Measurements from ENCODE around the gene TMEM217. TPM values are rescaled to one million over a fixed set of nuclear protein-coding genes. Genes with fewer than 3 reads are reported as not detected.

TMEM217 gene
- total and polyA plus RNA-seq, 7 donors, result 0.55 to 5.3 (median 0.80) TPM; not detected in 1

DNA sequence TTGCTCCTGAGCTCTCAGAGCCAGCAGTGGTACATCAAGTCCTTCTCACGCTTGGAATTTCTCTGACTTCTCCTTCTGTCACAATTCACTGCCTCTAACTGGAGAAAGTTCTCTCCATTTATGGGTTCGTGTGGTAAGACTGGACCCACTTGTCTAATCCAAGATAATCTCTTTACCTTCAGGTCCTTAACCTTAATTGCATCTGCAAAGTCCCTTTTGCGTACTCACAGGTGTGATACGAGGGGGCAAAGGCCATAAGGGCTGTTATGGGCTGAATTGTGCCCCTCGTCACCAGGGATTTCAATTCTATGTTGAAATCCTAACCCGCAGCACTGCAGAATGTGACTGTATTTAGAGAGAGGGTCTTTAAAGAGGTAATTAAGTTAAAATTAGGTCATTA, 27.8 kb downstream of the TMEM217 start:
- WGBS, 2 donors, result 78 to 92% methylated on average over 6 of the region's 6 CpGs
- no peaks in the 10 kb centered on the region for H3K4me1 ChIP-seq
- H3K36me3 ChIP-seq, result no peaks in the 10 kb centered on the region
- TF ChIP-seq POLR2AphosphoS5 (IDR thresholded peaks at IDR 0.05) (no peak), POLR2A (IDR thresholded peaks at IDR 0.05) (no peak), EP300 (IDR thresholded peaks at IDR 0.05) (no peak)
- TF ChIP-seq, protein P1, sequence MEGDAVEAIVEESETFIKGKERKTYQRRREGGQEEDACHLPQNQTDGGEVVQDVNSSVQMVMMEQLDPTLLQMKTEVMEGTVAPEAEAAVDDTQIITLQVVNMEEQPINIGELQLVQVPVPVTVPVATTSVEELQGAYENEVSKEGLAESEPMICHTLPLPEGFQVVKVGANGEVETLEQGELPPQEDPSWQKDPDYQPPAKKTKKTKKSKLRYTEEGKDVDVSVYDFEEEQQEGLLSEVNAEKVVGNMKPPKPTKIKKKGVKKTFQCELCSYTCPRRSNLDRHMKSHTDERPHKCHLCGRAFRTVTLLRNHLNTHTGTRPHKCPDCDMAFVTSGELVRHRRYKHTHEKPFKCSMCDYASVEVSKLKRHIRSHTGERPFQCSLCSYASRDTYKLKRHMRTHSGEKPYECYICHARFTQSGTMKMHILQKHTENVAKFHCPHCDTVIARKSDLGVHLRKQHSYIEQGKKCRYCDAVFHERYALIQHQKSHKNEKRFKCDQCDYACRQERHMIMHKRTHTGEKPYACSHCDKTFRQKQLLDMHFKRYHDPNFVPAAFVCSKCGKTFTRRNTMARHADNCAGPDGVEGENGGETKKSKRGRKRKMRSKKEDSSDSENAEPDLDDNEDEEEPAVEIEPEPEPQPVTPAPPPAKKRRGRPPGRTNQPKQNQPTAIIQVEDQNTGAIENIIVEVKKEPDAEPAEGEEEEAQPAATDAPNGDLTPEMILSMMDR (IDR thresholded peaks at IDR 0.05), result no peak
- H3K27ac ChIP-seq, result no peak overlapping the region
- no peaks in the 10 kb centered on the region for H3K9me3 ChIP-seq
- intact Hi-C loops (cut with DNase I), result no loop called here
- DNase-seq, result no peak
- no peak overlapping the region for H3K4me3 ChIP-seq
- H3K27me3 ChIP-seq, result no peaks in the 10 kb centered on the region

DNA sequence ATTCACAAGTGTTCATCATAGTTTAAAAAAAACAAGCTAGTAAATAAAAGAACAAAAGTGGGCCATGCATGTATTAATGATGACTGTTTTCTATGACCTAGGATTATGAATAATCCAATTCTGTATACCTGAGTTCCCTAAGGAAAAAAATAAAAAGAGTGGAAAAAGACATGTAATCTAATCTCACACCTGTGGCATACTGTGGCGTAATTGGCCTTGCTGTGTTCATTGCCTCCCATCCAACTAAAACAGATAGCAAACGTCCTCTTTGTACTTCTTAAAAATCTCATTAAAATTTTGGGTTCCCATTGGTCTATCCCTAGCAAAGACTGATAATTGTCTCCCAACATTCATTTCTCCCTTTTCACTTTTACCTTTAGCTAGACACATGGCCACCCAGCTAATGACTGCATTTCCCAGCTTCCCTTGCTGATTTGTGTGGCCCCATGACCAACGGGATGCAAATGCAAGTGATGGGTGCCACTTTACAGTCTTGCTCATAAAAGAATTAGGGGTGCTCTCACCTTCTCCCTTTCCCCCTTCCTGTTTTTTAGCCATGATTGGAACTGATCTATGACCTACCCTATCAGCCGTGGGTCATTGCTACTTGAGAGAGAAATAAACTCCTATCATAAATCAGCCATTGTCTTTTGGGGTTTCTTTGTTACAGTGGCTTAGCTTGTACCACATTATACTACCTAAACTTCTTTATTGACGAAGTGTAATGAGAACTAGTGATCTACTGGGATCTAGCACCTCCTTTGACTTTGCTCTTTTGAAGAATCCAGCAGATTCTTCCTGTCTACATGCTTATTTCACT, 32.4 kb downstream of the TMEM217 start:
- TF ChIP-seq POLR2A (IDR thresholded peaks at IDR 0.05) (no peak), EP300 (IDR thresholded peaks at IDR 0.05) (no peak), POLR2AphosphoS5 (IDR thresholded peaks at IDR 0.05) (no peak)
- TF ChIP-seq, protein P1 (IDR thresholded peaks at IDR 0.05), result no peak
- Histone ChIP-seq H3K4me1 (peaks cover 0 to 13% (median 9%) of the 10 kb centered on the region in 4 donors), H3K9me3 (no peaks in the 10 kb centered on the region), H3K36me3 (no peaks in the 10 kb centered on the region), H3K27me3 (no peaks in the 10 kb centered on the region), H3K4me3 (no peak overlapping the region), H3K27ac (no peak overlapping the region)
- intact Hi-C loops (cut with DNase I), result no loop called here
- WGBS, 2 donors, result 79 to 84% methylated on average over 5 of the region's 5 CpGs
- no peak for DNase-seq

DNA sequence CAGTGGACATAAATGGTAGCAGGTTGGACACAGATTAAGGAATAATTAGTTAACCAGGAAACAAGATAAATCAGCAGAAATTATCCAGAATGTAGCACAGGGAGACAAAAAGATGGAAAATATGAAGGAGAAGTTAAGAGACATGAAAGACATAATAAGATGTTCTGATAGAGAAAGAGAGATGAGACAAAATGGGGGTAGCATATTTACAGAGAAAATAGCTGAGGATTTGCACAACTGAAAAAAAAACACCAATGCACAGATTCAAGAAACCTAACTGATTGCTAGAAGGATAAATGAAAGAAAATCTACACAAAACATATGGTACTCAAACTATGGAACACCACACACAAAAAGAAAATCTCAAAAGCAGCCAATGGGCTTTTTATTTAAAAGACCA, 35.0 kb downstream of the TMEM217 start:
- no peaks in the 10 kb centered on the region for H3K9me3 ChIP-seq
- no peak for TF ChIP-seq POLR2AphosphoS5 (IDR thresholded peaks at IDR 0.05)
- TF ChIP-seq, protein P1 (IDR thresholded peaks at IDR 0.05), result no peak
- no peak for TF ChIP-seq EP300 (IDR thresholded peaks at IDR 0.05)
- TF ChIP-seq POLR2A (IDR thresholded peaks at IDR 0.05), result no peak
- intact Hi-C loops (cut with DNase I), result no loop called here
- H3K36me3 ChIP-seq, result no peaks in the 10 kb centered on the region
- no peaks in the 10 kb centered on the region for H3K27me3 ChIP-seq
- DNase-seq, result no peak
- H3K4me1 ChIP-seq, result peaks cover 0 to 13% (median 9%) of the 10 kb centered on the region in 4 donors
- peak overlapping the region in 3 of 4 donors; percentile 52 to 65 (median 58) for H3K4me3 ChIP-seq
- peak overlapping the region in 1 of 4 donors; percentile 48 for H3K27ac ChIP-seq

DNA sequence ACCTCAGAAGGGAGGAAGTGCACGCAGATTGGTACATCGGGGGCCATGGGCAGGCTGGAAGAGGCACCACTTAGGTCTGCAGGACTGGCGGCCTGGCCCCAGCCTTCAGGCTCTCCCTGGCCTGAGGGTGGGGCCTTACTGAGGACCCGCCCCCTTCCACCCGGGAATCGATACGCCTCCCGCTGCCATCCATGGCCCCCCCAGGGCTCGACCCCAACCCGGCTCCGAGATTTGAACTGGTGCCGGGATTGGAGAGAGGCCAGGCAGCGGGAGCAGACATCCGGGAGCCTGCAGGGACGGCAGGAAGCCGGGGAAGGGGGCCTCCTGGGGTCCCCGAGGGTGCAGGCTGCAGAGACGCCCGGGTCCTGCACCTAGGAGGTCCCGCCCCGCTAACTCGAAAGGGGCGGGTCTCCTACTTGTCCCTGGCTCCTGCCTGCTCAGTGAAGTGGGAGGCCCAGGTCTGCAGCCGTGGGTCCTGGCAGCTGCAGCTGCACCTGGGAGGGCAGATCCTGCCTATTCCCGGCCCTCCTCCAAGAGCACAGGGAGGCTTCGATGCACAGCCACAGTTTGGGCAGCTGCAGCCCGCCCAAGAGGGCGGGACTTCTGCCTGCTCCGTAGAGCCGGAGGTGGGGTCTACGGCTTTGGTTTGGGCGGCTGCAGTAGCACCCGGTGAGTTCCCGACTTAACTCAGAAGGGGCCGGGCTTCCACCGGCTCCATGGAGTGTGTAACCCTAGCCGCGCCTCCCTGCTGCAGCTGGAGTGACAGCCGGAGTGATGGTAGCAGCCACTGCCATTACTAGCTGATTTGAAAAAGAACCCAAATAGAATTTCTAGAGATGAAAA, 35.6 kb downstream of the TMEM217 start:
- TF ChIP-seq EP300 (IDR thresholded peaks at IDR 0.05) (no peak), POLR2AphosphoS5 (IDR thresholded peaks at IDR 0.05) (no peak), POLR2A (IDR thresholded peaks at IDR 0.05) (no peak)
- TF ChIP-seq, protein P1 (IDR thresholded peaks at IDR 0.05), result no peak
- 0 to 1% methylated on average over 39 of the region's 39 CpGs for WGBS, 2 donors
- peak; percentile 81 for DNase-seq

More for the DNA sequence above, 35.6 kb downstream of the TMEM217 start:
- peaks cover 0 to 13% (median 9%) of the 10 kb centered on the region in 4 donors for H3K4me1 ChIP-seq
- H3K27me3 ChIP-seq, result no peaks in the 10 kb centered on the region
- no peaks in the 10 kb centered on the region for H3K36me3 ChIP-seq
- H3K9me3 ChIP-seq, result no peaks in the 10 kb centered on the region
- peak overlapping the region; percentile 37 to 65 (median 55) for H3K4me3 ChIP-seq
- intact Hi-C loops (cut with DNase I), result no loop called here
- peak overlapping the region in 3 of 4 donors; percentile 10 to 48 (median 17) for H3K27ac ChIP-seq
